ENCODE results near the gene DEDD2.
A peak's percentile ranks its signal among the peaks of the same experiment; 100 is the strongest.

The DEDD2 gene

GRCh38 chr19:42228641-42229040 lies 11.2 kb upstream of the DEDD2 start:
- DNase-seq (ENCODE audit: low read depth) = no peak

DNA sequence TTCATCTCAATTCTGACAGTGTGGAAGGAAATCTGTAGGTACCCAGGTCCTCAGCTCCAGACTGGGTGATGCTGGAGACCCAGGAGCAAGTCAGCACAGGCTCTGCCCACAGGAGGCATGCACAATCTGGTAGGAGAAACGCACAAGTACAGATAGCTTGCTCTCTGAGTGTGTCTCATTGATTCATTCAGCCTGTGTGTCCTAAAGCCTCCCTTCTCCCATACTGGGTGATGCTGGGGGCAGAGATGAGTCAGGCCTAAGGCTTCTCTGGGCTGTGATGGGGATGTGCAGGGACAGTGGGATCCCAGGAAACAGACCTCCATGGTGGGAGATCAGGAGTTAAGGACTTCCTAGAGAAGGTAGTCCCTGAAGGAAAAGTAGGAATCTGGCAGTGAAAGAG lies 9.4 kb upstream of the DEDD2 start:
- peak; percentile 59 for DNase-seq (ENCODE audit: low read depth)

GRCh38 chr19:42225718-42226292 lies 8.3 kb upstream of the DEDD2 start:
- no peak for DNase-seq (ENCODE audit: low read depth)

GRCh38 chr19:42224940-42225717 lies 7.7 kb upstream of the DEDD2 start:
- no peak for DNase-seq (ENCODE audit: low read depth)

GRCh38 chr19:42220751-42221097 lies 3.2 kb upstream of the DEDD2 start:
- DNase-seq (ENCODE audit: low read depth) = no peak

GRCh38 chr19:42219812-42220750 lies 2.6 kb upstream of the DEDD2 start, which contains the start of gene ZNF526:
TSS of gene ZNF526 (plus strand) at chr19:42220312. CDS start at chr19:42224404, 4,092 bp downstream.
- DNase-seq (ENCODE audit: low read depth) = peak; percentile 98

- peak; percentile 41 for DNase-seq (ENCODE audit: low read depth)
These were observed 591 bp downstream of the DEDD2 start for GRCh38 chr19:42216653-42217519.

GRCh38 chr19:42214810-42215485 lies 2.5 kb downstream of the DEDD2 start:
- DNase-seq (ENCODE audit: low read depth) = no peak

DNA sequence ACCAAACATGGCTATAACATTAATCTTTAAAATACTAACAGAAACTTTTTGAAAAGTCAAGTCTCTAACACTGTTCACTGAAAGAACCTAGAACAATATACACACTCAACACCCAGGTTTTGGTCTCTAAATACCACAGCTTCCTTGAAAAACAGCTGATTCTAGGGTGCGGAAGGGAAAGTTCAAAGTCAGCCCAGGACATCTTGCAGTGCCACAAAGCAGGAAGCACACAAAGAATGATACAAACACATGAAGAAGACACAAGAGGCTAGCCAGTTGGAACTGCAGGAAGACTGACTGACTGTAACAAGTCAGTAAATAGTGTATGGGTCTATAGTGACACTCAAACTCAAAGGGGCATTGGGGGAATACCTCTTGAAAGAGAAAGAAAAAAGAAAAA lies 4.6 kb downstream of the DEDD2 start:
- no peak for DNase-seq (ENCODE audit: low read depth)

DNA sequence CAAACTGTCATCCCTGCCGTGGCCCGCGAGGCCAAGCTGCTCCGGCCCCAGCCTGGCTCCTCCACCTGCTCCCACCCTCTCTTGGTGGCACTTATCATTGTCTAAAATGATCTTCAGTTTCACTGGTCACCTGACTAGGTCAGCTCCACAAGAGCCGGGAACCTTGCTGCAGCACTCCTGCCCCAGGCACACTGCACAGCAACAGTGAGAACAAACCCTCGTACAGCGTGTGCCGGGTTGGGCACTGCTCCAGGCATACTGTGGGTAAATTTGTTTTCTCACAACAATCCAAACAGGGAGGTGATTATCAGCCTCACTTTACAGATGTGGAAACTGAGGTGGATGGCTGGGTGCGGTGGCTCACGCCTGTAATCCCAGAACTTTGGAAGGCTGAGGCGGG lies 8.9 kb downstream of the DEDD2 start:
- DNase-seq (ENCODE audit: low read depth) = no peak

- peak; percentile 90 for DNase-seq (ENCODE audit: low read depth)
These were observed 9.7 kb downstream of the DEDD2 start for GRCh38 chr19:42207767-42208271.

DNA sequence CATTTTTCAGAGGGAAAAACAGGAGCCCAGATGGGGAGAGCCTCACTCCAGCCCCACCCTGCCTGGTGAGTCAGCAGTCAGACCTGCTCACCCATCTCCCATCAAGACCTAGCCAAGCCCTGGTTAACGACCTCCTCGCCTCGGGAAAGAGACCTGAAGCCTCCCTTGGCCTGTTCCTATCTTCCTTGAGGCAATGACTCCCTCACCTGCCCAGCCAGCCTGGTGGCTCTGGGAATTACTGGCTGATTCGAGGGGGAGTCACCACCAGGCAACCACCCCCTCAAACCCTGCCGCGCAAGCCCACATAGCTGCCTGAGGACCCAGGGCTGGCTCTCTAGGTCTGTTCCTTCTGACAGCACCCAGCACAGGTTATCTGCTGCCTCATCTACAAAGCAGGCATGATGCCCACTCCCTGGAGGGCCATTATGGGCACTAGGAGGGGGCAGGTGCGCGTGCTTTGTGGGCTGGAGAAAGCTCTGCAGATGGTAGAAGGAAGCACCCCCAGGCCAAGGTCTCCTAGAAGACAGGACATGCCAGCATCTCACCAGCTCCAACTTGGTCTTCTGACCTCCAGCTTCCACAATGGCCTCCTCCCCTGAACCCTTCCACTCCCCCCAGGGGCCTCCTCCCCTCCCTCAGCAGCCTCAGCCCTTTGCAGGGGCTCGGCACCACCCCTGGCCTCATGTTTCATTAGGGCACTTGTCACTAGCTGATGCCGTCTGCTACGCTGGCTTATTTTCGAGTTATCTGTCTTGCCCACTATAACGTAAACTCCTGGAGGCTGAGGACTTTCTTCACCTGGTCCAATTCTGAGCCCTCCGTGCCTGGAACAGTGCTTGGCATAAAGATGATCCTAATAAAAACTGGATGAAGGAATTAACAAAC lies 10.4 kb downstream of the DEDD2 start:
- DNase-seq (ENCODE audit: low read depth) = peak; percentile 62

GRCh38 chr19:42204664-42205063 lies 12.8 kb downstream of the DEDD2 start:
- no peak for DNase-seq (ENCODE audit: low read depth)

DNA sequence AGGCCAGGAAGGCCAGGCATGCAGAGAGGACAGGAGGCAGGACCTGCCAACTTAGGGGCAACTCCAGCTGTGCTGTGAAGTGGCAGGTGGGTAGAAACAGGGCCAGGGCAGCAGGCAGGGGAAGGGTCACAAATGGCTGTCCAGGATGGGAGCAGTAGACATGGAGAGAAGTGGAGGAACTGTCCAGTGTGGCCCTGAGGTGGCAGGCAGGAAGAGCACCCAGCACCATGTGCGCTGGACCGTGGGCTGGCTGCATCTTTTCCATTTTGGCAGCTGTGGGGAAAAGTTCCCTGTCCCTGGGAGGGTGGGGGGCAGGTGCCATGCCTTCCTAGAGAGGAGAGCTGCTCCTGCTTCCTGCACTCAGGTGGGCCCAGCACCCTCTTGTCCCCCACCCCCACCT lies 13.8 kb downstream of the DEDD2 start:
- DNase-seq (ENCODE audit: low read depth) = no peak

DNA sequence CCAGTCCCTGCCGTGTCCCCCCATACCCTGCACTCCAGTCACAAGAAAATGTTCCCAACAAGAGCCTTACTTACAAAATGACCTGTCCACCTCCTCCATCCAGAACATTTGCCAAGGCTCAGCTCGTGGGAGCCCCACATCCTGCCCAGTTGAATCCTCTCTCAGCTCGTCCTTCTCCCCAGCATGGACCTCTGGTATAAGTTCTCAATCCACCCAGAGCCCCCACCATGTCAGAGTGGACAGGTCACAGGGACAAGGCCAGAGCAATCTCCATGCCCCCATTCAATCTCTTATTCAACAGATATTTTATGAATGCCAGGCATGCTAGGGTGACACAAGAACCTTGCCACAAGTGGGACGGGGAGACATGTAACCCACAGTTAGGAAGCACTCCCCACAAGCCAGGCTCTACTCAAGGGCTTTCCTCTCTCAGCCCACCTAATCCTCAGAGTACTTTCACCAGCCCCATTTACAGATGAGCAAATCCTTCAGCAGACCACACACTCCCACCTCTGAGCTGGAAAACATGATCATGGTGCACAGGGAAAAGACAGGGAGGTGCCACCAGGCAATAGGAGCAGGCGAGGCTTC lies 15.1 kb downstream of the DEDD2 start:
- DNase-seq (ENCODE audit: low read depth) = no peak

GRCh38 chr19:42201489-42202289 lies 15.8 kb downstream of the DEDD2 start:
- no peak for DNase-seq (ENCODE audit: low read depth)

DNA sequence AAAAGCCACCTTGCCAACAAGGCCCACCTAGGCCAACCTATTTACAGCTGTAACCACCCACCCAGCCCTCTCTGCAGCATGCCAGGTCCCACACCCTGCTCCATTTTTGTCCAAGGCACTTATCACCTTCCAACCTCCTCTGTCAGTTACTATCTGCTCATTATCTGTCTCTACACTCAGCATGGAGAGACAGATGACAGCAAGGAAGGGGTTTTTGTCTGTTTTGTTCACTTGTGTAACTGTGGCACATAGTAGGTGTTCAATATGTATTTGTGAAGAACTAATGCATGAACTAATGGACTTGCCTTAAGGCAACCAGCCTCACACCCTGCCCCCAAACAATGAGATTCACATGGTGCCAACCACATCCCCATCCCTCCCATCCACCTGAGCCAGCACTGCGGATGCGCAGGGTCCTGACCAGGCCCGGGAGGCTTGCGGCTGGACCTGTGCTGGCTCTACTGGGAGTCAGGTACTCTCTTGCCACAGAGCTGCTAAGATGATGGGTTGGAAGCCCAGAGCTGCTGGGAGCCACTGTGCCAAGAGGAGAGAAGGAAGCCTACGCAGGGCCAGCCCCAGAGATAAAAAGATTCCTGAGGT lies 17.3 kb downstream of the DEDD2 start:
- no peak for DNase-seq (ENCODE audit: low read depth)

GRCh38 chr19:42199440-42200115 lies 17.9 kb downstream of the DEDD2 start:
- DNase-seq (ENCODE audit: low read depth) = no peak

Measured in iris pigment epithelial cell (primary cell).